GM18909 (cell line): Measurements from ENCODE around the gene SPATA4.

Experiments
- ATAC-seq: cut with Tn5 transposase; IDR thresholded peaks from one replicate; pipeline ENCODE4 v1.9.1; 2021; ENCODE audit warnings: mild to moderate bottlenecking; ENCODE audit not compliant: unreplicated experiment, poor library complexity

SPATA4 gene

DNA sequence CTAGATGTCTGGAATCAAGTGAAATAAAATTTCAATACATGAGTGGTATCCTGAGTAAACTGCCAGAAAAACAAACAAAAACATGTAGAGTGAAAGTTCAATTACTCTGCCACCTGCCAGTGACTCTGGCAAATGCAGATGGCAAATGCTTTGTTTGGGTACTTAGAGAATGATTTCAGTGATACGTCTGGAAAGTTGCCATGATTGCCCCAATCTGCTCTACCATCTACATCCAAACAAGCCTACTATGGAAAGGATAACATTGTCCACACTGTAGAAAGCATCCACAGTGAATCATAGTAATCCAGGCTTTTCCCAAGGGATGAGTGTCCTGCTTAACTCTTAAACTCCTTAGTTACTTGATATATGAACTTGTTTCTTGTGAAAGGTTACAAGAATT lies 3.4 kb downstream of the SPATA4 start:
- no peak for ATAC-seq

DNA sequence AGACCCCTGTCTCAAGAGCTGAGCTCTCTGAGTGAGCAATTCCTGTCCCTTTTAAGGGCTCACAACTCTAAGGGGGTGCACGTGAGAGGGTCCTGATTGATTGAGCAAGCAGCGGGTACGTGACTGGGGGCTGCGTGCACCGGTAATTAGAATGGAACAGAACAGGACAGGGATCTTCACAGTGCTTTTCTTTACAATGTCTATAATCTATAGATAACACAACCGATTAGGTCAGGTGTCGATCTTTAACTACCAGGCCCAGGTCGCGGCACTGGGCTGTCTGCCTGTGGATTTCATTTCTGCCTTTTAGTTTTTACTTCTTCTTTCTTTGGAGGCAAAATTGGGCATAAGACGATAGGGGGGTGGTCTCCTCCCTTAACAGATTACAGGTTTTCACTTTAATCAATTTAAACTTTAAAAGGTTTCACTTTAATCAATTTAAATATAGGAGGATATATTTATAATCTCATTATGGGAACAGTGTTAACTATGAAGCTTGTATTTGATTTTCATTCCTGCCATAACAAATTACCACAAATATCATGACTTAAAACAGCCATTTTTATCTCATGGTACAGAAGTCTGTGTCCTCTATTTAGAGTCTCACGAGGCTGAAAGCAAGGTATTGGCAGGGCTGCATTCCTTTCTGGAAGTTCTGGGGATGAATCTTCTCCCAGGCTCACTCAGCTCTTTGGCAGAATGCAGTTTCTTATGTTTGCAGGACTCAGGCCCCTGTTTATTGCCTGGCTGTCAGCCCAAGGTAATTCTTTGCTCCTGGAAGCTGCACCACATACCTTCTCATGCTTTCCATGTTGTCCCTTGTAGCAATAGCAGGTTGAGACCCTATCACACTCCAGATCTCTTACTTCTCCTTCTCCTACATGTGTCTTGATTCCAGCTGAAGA lies 5.2 kb downstream of the SPATA4 start:
- no peak for ATAC-seq

DNA sequence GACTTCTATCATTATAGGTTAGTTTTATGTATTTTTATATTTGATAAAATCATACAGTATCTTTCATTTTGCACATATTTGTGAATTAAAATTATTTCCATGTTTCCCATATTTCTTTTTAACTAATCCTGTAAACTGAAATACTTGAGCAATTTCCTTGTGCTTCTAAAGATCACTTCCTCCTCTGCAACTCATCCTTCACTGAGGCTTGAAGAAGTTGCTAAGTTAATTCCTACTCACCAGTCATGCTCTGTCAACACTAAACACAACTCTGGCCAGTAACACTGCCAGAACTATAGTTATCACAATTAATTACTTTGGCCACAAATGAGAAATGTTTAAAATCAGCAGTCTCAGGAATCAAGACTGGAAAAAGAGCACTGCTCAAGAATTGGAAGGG lies 6.7 kb downstream of the SPATA4 start:
- ATAC-seq = no peak

- ATAC-seq = no peak
Observed at GRCh38 chr4:176187624-176188023, 7.8 kb downstream of the SPATA4 start.

- ATAC-seq = no peak
Observed at GRCh38 chr4:176186671-176187395, 8.6 kb downstream of the SPATA4 start.

- ATAC-seq = no peak
Observed at GRCh38 chr4:176186067-176186466, 9.3 kb downstream of the SPATA4 start.

GRCh38 chr4:176185051-176185450 lies 10.3 kb downstream of the SPATA4 start:
- no peak for ATAC-seq

DNA sequence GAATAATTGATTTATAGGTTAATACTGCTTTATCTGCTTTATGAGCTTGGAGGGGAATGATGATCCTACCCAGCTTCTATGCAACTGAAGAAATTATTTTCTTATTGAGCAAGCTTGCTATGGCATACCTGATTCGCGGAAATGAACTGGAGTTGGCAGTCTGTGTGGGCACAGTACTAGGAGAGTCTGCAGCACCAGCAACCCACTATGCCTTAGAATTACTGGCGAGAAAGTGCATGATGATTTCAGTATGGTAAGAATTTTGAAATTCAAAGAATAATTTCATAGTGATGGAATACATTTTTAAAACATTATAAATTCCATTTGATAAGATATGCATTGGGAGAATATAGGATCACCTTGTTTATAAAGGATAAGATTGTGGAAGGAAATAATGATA lies 32.3 kb downstream of the SPATA4 start:
- no peak for ATAC-seq

DNA sequence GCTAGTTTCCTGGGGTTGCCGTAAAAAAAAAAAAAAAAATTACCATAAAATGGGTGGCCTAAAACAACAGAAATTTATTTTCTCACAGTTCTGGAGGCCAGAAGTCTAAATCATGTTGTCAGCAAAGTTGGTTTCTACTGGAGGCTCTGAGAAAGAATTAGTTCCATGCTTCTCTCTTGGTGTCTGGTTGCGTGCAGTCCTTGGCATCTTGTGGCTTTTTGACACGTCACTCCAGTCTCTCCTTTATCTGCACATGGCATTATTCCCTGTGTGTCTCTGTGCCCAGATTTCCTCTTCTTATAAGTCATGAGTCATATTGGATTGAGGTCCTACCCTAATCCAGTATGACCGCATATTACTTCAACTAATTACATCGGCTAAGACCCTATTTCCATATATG lies 38.7 kb downstream of the SPATA4 start:
- no peak for ATAC-seq

DNA sequence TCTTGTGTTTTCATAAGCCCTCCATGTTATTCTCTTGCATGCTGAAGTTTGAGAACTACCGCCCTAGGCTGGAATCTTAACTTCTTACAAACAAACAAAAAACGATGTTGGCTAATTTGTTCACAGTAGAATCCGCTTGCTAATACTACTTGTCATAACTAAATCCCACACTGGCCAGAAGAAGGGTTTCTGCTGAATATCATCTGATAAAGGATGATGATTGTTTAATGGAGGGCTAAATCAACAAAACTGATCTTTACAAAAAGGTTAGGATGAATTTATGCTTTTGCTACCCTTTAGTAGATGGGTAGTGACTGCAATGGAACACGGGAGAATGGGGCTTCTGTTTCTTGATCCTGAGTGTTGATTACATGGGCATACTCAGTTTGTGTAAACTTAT lies 42.3 kb downstream of the SPATA4 start:
- no peak for ATAC-seq

GRCh38 chr4:176150704-176151103 lies 44.7 kb downstream of the SPATA4 start:
- no peak for ATAC-seq

DNA sequence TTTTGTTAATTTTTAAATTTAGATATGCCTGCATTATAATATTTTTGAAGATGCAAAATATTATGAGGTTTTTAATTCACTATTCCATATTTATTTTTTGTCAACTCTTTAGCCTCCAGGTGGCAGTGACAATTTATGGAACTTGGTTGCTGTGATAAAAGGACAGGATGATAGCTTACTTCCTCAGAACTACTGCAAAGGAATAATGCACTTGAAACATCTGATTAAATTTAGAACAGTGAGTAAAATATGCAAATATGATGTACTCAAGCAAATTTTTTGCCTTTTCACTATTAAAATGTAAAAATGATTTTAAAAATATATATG lies 45.1 kb downstream of the SPATA4 start:
- peak; percentile 47 for ATAC-seq

GRCh38 chr4:176149680-176150355 lies 45.6 kb downstream of the SPATA4 start:
- no peak for ATAC-seq

DNA sequence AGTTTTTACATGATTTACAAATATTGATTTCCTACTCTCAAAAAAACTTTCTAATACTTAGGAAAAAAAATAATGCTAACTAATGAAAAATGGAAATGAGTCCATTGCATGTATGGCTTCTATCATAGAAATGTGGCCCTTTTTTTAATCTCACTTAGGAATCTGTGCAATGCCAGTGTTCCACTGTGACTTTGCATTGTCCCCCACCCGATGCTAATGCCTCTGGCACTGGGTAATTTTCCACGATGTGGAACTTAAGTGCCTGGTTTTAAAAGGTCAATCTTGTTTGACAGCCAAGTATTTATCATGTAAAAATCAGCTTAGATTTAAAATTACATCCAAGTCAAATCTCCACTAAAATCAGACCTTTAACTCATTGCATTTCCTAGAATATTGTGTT lies 53.1 kb downstream of the SPATA4 start:
- no peak for ATAC-seq

DNA sequence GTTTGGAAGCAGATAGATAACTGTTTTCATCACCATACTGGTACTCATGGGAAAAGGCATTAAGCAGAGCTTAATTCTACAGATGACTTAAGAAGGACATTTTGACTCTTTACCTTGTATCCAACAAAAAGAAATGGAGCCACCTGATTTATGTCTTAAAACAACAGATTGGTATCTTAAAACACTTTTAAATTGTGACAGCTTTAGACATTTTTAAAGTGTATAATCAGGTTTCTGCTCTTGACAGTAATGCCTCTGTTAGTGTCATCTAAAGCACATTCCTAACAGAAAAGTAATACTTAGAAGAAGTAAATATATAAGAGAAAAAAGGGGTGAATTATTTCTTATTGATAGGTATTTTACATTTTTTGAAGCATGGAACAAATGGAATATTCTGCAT lies 55.9 kb downstream of the SPATA4 start:
- no peak for ATAC-seq

DNA sequence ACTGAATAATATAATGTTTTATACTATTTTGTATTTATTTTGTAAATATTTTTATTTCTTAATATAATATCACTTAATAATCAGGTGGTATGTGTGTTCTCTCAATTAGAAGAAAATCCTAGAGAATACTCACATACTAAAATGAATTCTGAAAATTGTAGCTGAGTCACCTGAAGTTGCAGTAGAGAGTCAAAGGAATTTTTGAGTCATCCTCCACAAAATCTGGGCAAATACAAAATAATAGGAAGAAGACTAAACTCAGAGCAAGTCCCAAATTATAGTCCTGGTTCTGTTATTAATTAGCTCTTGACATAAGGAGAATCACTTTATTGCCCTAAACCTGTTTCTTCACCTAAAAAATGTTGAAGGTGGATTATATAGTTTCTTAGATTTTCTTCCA lies 57.8 kb downstream of the SPATA4 start:
- ATAC-seq = no peak

GRCh38 chr4:176134670-176135069 lies 60.7 kb downstream of the SPATA4 start:
- ATAC-seq = no peak
